CD4-positive, alpha-beta T cell treated with Interferon gamma for 1 hour (primary cell): ENCODE data around the gene ZNF780B.
A peak's percentile ranks its signal among the peaks of the same experiment; 100 is the strongest.

Experiments used
- DNase-seq: peaks from one replicate; pipeline ENCODE4 v3.0.0-alpha.2; 2020

Gene ZNF780B

GRCh38 chr19:40035996-40036395 lies 20.0 kb downstream of the ZNF780B start:
- DNase-seq = no peak

GRCh38 chr19:40033989-40034560 lies 22.0 kb downstream of the ZNF780B start:
- no peak for DNase-seq

- DNase-seq = no peak
Measured at GRCh38 chr19:40026597-40026970, 29.4 kb downstream of the ZNF780B start.

GRCh38 chr19:40025938-40026596 lies 30.0 kb downstream of the ZNF780B start:
- no peak for DNase-seq

GRCh38 chr19:40023969-40024368 lies 32.1 kb downstream of the ZNF780B start:
- DNase-seq = no peak

GRCh38 chr19:40013991-40014390 lies 42.0 kb downstream of the ZNF780B start:
- DNase-seq = no peak

GRCh38 chr19:40009674-40010073 lies 46.4 kb downstream of the ZNF780B start:
- DNase-seq = no peak

- DNase-seq = no peak
Measured at GRCh38 chr19:40006273-40006691, 49.7 kb downstream of the ZNF780B start.

- DNase-seq = no peak
Measured at GRCh38 chr19:40005691-40006272, 50.2 kb downstream of the ZNF780B start.

- no peak for DNase-seq
Measured at GRCh38 chr19:39998501-39998900, 57.5 kb downstream of the ZNF780B start.

GRCh38 chr19:39997638-39998216 lies 58.3 kb downstream of the ZNF780B start:
- no peak for DNase-seq

- DNase-seq = peak; percentile 90
Measured at GRCh38 chr19:39996811-39997637, 59.0 kb downstream of the ZNF780B start, which contains the start of gene ZNF546. Gene ZNF546 (plus strand): TSS chr19:39997060. CDS start chr19:39998327, 1,267 bp downstream.

GRCh38 chr19:39996218-39996810 lies 59.7 kb downstream of the ZNF780B start:
- DNase-seq = peak; percentile 33

GRCh38 chr19:39995794-39996193 lies 60.2 kb downstream of the ZNF780B start:
- DNase-seq = no peak

- DNase-seq = no peak
Measured at GRCh38 chr19:39994361-39994760, 61.7 kb downstream of the ZNF780B start.

GRCh38 chr19:39993605-39994004 lies 62.4 kb downstream of the ZNF780B start:
- DNase-seq = no peak

GRCh38 chr19:39987596-39987995 lies 68.4 kb downstream of the ZNF780B start:
- DNase-seq = no peak

- DNase-seq = no peak
Measured at GRCh38 chr19:39987167-39987566, 68.9 kb downstream of the ZNF780B start.

- DNase-seq = no peak
Measured at GRCh38 chr19:39986643-39987042, 69.4 kb downstream of the ZNF780B start.

- no peak for DNase-seq
Measured at GRCh38 chr19:39983695-39984300, 72.2 kb downstream of the ZNF780B start.

- DNase-seq = no peak
Measured at GRCh38 chr19:39982883-39983282, 73.1 kb downstream of the ZNF780B start.
